Stimulated activated CD4-positive, alpha-beta T cell treated with anti-CD3 and anti-CD28 coated beads, Interleukin-2, amount 100 ng/mL, for 24 hours (primary cell): ENCODE data around the gene ORC2.
"Not testable (repeated sequence)": the region's sequence is repeated elsewhere in the genome, so short reads cannot be mapped to it uniquely, and the experiment has no call there.

Experiments
- DNase-seq, 2 donors: peaks; one replicate each; pipeline ENCODE4 v3.0.0-alpha.2; 2020

Gene ORC2

DNA sequence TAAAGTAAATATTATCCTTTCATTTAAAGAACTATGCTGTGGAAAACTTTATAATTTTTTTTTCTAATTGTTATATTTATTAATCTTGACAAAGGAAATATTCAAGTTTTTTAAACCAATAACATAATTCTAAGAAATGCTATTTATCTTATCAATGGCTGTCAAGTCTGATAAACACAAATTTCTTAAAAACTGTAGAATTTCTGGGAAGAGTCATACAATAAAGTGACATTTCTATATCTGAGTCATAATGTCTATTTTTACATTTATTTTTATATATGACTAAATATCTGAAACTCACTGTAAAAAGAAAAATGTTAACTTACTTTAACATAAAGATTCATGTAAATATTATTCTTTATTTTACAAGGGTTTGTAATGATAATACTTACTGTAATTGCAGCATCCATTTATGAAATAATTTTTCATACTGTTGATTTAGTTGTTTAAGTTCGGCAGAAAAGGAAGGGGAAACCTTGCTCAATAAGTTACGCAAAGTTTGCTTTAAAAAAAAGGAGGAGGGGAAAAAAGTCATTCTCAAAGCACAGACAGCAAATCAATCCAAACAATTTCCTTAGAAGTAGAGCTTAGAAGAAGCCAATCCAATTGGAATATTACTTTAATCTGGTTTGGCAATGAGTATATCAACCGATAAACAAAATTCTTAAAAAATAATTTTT lies 32.4 kb downstream of the ORC2 start:
- no peak for DNase-seq

- DNase-seq = no peak
These were observed 33.9 kb downstream of the ORC2 start for GRCh38 chr2:200929334-200930249.

DNA sequence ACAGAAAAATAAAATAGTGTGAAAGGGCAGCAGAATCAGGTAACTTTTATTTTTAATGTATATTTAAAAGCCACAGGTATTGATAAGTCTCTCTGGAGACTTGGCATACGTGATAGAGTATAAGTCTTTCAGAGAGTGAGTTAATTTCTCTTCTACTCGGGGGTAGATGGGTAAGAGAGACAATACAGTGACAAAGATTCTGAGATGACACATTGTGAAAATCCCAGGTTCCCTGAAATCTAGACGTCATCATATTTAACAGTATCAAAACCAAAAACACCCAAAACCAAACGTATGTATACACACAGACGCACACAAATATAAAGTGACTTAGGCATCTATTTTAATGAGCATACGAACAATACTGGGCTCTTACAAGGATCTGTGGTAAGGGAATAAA lies 41.0 kb downstream of the ORC2 start:
- no peak for DNase-seq

DNA sequence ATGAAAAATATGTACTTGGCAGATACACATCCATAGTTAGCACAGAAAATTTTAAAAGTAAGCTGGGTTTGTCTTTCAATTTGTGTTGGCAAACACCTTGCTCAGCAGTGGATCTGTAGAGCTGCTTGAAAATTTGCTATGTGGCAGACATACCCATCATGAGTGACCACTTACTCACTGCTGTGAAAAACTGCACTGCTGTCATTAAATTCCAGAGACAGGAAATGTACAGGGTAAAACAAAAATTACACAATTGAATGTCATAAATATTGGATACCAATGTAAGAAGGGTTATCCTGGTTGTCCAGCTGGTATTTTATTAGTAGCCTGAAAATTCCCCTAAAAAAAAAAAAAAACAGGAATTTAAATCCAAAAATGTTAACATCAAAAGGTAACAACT lies 49.8 kb downstream of the ORC2 start:
- DNase-seq = no peak

- DNase-seq = no peak
These were observed 53.5 kb downstream of the ORC2 start for GRCh38 chr2:200909958-200910357.

- peak; percentile 54 to 57 for DNase-seq
These were observed 57.7 kb downstream of the ORC2 start for GRCh38 chr2:200905618-200906296.

DNA sequence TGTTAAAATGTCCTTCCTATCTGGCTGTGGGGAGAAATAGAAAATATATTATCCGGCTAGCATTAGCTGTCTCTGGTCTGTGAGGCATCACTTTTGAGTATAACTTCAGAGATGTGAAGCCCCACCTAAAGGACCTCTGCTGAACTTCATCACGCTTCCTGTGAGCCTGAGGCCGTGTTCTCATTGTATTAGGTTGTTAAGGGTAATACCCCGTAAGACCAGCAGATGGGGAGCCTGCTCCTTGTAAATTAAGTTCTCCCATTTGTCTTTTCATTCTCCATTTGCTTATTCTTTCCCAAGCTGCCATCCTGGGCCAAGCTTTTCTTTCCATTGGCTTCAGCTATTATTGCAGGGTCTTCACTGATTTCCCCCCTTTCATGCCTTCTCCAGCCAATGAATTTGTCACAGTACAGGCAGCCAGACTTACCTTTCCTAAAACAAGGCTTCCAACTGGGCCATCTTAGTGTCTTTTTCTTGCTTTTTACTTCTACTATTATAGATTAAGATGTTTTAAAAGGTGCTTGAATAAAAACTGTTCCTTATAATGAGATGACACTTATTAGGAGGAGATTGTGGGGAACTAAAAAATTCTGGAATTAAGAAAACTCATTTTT lies 61.9 kb downstream of the ORC2 start:
- peak; percentile 58 to 67 for DNase-seq

DNA sequence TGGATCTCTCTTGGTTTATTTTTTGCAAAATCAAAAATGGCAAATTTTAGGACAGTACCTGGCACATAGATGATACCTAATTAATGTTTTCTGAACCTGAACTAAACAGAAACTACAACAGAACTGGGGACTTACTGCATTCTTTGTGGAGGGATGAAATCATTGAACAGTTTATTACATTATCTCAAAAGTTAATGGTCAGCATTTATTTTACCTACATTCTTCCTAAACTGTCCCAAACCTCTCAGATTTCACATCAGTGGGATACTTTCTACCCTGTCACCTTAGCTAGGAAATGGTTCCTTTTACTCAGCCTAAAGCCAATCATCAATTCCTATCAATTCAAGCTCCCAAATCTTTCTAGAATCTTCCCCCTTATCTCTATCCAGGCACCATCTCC lies 64.0 kb downstream of the ORC2 start:
- DNase-seq = no peak

DNA sequence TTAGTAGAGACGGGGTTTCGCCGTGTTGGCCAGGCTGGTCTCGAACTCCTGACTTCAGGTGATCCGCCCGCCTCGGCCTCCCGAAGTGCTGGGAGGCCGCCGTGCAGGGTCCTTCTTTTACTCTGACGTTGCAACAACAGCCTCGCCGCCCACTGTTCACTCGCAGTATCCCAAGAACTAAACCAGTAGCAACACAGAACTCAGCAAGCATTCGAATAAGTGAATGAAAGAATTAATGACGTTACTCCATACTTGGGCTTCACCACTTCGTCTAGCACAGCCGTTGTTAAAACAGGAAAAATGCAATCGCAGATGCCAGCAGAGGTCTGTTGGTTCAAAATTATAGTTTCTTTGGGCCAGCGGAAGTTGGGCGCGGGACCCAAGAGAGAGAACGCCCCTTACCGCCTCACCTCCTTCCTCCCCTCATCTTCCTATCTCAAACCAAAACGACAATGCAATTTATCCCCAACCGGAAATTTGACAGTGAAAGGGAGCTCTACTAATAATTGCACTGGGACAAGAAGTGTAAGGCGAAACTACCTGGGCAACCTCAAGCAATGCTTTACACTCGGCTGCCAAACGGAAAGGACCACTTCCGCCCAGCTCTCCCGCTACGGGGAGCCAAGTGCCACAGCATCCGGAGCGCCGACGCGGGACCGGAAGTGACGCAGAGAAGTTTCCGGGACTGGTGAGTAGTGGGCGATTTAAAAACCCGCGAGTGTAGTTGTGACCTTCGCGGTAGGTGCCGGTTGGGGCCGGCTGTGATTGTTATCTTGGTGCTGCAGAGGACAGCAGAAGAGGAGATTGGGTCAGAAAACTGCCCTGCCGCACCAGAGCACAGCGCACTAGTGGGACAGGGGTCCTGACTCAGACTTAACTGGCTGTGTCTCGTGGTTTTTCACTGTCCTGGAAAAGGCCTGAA lies 74.5 kb downstream of the ORC2 start, which contains the start of the genes NIF3L1 and PPIL3:
TSS of gene NIF3L1 (plus strand) at position 668 of the 922 bp plus-strand sequence. CDS start 2,573 bp downstream, outside the sequence.
TSS of gene PPIL3 (minus strand) at position 374 of the 922 bp plus-strand sequence. CDS start 1,462 bp downstream, outside the sequence.
- peak; percentile 97 for DNase-seq

- DNase-seq = not testable (repeated sequence)
These were observed 81.7 kb downstream of the ORC2 start for GRCh38 chr2:200881715-200882249.

DNA sequence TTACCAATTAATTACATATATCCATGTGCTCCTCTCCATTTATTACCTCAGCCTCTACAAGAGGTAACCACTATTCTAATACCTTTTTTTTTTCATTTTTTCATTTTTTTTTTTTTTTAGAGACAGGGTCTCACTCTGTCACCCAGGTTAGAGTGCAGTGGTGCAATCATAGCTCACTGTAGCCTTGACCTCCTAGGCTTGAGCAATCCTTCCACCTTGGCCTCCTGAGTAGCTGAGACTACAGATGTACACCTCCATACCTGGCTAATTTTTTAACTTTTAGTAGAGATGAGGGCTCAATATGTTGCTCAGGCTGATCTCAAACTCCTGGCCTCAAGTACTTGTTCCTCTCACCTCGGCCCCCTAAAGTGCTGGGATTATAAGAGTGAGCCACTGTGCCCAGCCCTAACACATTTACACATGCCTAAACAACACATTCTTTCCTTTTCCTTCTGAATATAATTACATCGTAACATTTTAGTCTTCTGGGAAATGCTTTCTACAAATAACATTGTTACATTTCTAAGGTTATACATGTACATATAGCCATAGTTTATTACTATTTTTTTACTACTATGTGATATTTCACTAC lies 85.1 kb downstream of the ORC2 start:
- DNase-seq = no peak

DNA sequence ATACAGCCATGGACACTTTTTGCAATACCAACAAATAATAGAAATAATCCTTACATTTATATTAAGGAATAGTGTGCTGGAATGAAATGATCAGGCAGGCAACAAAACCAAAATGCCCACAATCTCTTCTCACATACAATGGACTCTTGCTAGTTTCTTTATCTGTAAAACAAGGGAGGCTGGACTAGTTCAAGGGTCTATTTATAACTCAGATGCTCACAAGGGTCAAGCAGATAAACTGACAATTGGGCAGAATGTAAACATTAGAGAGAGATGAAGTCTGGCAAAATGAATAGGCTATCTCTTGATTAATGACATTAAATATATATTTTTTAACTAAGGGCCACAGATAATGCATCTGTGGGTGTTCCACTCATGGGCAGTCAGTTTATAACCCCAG lies 86.0 kb downstream of the ORC2 start:
- no peak for DNase-seq

DNA sequence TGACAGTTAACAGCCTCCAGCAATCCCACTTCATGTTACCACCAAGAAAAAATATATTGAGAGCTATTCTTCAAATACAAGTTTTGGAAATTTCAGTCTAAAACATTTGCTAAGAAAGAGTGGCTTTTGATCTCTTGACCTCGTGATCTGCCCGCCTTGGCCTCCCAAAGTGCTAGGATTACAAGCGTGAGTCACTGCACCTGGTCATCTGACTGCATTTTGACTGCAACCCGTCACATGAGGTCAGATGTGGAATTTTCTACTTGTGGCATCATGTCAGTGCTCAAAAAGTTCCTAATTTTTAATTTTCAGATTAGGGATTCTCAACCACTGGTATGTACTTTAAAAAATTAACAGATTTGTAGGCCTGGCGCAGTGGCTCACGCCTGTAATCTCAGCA lies 89.9 kb downstream of the ORC2 start:
- no peak for DNase-seq

- DNase-seq = no peak
These were observed 92.3 kb downstream of the ORC2 start for GRCh38 chr2:200871151-200871550.

GRCh38 chr2:200869014-200869413 lies 94.4 kb downstream of the ORC2 start:
- DNase-seq = no peak

DNA sequence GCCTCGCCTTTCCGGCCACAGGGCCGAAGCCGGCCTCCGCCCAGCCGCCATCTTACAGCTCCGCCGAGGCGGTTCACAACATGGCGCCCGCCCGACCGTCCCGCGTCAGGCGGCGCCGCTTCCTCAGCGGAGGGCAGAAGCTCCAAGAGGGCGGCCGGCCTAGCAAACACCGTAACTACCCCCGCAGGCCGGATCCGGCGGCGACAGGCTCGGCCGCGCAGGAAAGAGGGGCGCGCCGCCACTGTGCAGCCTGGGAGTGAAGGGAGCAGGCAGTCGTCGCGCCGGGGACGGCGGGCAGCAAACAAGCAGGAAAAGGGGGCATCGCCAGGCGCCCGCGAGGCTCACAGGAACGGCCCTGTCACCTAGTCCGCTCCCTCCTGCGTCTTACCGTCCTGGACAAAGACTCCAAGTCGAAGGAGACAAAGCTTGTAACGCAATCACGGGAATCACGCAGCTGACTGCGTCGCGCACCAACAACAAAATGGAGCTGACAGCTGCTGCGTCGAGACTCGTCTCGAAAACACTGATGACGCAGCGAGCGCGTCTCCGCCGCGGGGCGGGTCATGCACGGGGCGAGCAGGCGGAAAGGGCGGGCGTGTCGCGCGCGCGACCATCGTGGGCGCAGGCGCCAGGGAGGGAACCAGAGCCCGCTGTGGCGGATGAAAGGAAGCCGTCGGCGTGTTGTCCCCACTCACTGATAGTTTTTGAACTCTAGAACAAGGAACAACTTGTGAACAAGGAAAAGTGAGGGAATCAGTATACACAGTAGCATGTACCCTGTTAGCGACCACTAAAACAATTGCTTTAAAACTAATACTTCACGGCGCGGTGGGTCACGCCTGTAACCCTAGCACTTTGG lies 99.1 kb downstream of the ORC2 start, which contains the start of gene CLK1:
TSS of gene CLK1 (minus strand) at position 483 of the 859 bp plus-strand sequence. CDS start 2,796 bp downstream, outside the sequence.
- peak; percentile 97 to 98 for DNase-seq

DNA sequence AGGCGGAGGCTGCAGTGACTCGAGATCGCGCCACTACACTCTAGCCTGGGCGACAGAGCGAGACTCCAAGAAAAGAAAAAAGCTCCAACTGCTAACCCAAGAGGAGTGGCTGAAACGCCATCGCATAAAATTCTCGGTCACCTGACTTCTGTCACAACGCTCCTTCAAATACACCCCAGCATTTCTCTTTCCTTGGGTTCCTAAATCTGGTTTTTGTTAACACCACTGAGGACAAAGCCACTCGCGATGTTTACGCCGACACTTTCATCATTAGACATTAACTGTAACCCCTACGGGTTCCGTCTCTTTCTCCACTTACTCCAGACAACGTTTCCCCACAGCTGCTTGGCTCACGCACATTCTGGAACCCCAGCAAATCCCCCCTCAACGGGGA lies 99.7 kb downstream of the ORC2 start:
- DNase-seq = peak in 1 of 2 donors; percentile 42

DNA sequence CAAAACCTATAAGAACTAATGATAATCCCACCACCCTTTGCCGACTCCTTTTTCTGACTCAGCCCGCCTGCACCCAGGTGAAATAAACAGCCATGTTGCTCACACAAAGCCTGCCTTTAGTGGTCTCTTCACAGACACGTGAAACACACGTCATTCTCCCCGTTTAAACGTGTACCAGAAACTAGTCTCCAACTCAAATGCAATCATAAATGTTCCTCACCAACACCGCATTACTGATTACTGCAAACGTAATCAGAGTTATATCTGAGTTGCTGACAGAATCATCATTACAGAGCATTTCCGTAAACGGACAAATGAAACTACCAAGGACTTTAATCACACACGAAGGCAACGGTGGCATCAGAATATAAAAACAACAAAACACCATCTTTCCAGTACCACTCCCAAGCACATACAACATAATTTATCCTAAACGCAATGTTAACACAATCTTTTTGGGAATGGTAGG lies 100.9 kb downstream of the ORC2 start:
- DNase-seq = peak; percentile 57 to 70

GRCh38 chr2:200861617-200862155 lies 101.8 kb downstream of the ORC2 start:
- no peak for DNase-seq
